DND-41 (cell line): Measurements from ENCODE around the gene MFSD2A.

Source experiments
- ATAC-seq: fragments of 200-7000 bp; cut with Tn5 transposase; 3 replicates; pipeline ENCODE4 v1.9.1; 2021; ENCODE audit warnings: low read depth; ENCODE audit not compliant: insufficient read depth
- DNase-seq: peaks from one replicate; pipeline ENCODE4 v3.0.0-alpha.2; 2020
- H2AFZ ChIP-seq: 2 replicates; pipeline ENCODE4 v1.6.0; 2012; ENCODE audit warnings: low read depth, low read length
- H3K27ac ChIP-seq: 2 replicates; pipeline ENCODE4 v1.5.1; 2012; ENCODE audit warnings: low read length, inconsistent platforms
- H3K27me3 ChIP-seq: fragments of 200-600 bp; sonication (generic); 2 replicates; pipeline ENCODE4 v1.6.0; 2012; ENCODE audit warnings: low read length, mild to moderate bottlenecking, inconsistent platforms; ENCODE audit not compliant: insufficient read depth, poor library complexity
- H3K36me3 ChIP-seq: 2 replicates; pipeline ENCODE4 v1.5.1; 2012; ENCODE audit warnings: low read length, inconsistent platforms; ENCODE audit not compliant: insufficient read depth
- H3K4me1 ChIP-seq: 2 replicates; pipeline ENCODE4 v1.5.1; 2012; ENCODE audit warnings: mild to moderate bottlenecking, low read length; ENCODE audit not compliant: insufficient read depth
- H3K4me2 ChIP-seq: 2 replicates; pipeline ENCODE4 v1.6.0; 2012; ENCODE audit warnings: mild to moderate bottlenecking, moderate library complexity, low read length, inconsistent platforms; ENCODE audit not compliant: insufficient read depth
- H3K4me3 ChIP-seq, 2 experiments: fragments of 200-600 bp in 1 of 2; shearing (Covaris generic) in 1 of 2; 2 replicates each; pipeline ENCODE4 v1.5.1; 2012 to 2016; ENCODE audit warnings: inconsistent platforms in 2 of 2, low read length in 2 of 2, mild to moderate bottlenecking in 2 of 2, low read depth in 1 of 2, moderate library complexity in 1 of 2
- H3K79me2 ChIP-seq: 2 replicates; pipeline ENCODE4 v1.6.0; 2012; ENCODE audit warnings: low read length, inconsistent platforms; ENCODE audit not compliant: insufficient read depth
- H3K9ac ChIP-seq: 2 replicates; pipeline ENCODE4 v1.6.0; 2012; ENCODE audit warnings: low read depth, mild to moderate bottlenecking, inconsistent platforms, low read length, moderate library complexity
- H3K9me3 ChIP-seq: 2 replicates; pipeline ENCODE4 v1.5.1; 2012; ENCODE audit warnings: low read length, moderate library complexity, mild to moderate bottlenecking, inconsistent platforms; ENCODE audit not compliant: insufficient read depth, severe bottlenecking
- H4K20me1 ChIP-seq: 2 replicates; pipeline ENCODE4 v1.6.0; 2012; ENCODE audit warnings: low read length; ENCODE audit not compliant: insufficient read depth
- CTCF ChIP-seq: IDR thresholded peaks from 2 replicates; pipeline ENCODE4 v1.5.1; 2012; ENCODE audit warnings: borderline replicate concordance, low read length, moderate library complexity, mild to moderate bottlenecking; ENCODE audit not compliant: poor library complexity, severe bottlenecking; ENCODE audit errors: extremely low read depth
- EZH2 ChIP-seq: IDR thresholded peaks from 3 replicates; pipeline ENCODE4 v1.6.1; 2012; ENCODE audit warnings: borderline replicate concordance, low read depth, mild to moderate bottlenecking, moderate library complexity, low read length, inconsistent platforms; ENCODE audit not compliant: severe bottlenecking

Gene MFSD2A

DNA sequence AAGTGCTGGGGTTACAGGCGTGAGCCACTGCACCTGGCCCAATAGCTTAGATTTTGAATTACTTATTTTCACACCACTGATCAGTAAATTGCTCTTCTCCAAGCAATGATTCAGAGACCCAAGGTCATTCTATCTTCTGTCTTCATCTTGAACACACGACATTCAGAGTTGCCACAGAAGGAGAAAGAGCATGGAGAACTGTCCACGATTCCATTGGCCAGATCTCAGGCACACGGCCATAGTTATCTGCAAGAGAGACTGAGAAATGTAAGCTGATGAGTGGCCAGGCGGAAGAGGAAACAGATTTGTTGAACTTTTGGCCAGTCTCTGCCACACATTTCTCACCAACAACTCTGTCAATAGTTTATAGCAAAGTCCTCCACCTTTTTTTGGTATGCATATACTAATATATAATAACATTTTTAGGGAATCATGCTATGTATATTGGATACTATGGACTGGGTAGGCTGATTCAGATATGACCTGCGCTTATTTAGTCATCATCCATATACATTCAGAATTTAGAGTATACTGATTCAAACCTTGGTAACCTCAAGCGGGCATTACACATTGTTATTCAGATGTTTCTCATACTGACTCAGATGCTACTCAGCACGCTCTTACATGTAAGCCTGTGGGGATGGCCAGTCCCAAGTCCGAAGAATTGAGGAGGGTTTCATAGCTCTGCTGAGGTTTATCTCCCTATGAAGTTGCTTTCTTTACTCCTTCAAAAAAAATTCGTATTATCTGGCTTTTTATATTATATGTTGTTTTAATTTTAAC, 60.1 kb downstream of the MFSD2A start:
- no peak for TF ChIP-seq CTCF
- TF ChIP-seq EZH2, result no peak
- H3K9me3 ChIP-seq, result no peaks in the 10 kb centered on the region

GRCh38 chr1:40017951-40018575, 63.1 kb downstream of the MFSD2A start:
- no peak for ATAC-seq
- TF ChIP-seq EZH2, result no peak
- TF ChIP-seq CTCF, result peak; percentile 3
- Histone ChIP-seq H3K79me2 (no peaks in the 10 kb centered on the region), H3K36me3 (no peaks in the 10 kb centered on the region), H3K9ac (no peak overlapping the region), H3K27ac (no peak overlapping the region), H3K4me1 (no peaks in the 10 kb centered on the region), H2AFZ (no peak overlapping the region), H3K9me3 (peaks cover 1% of the 10 kb centered on the region), H3K4me3 (no peak overlapping the region), H3K4me2 (no peak overlapping the region), H3K27me3 (no peaks in the 10 kb centered on the region), H4K20me1 (no peaks in the 10 kb centered on the region)
- no peak for DNase-seq

More for the DNA sequence above, 60.1 kb downstream of the MFSD2A start:
- H3K27me3 ChIP-seq, result no peaks in the 10 kb centered on the region
- DNase-seq, result no peak
- H3K79me2 ChIP-seq, result no peaks in the 10 kb centered on the region
- no peak overlapping the region for H3K9ac ChIP-seq
- H2AFZ ChIP-seq, result no peak overlapping the region
- no peak overlapping the region for H3K4me2 ChIP-seq
- no peak overlapping the region for H3K4me3 ChIP-seq
- no peaks in the 10 kb centered on the region for H3K36me3 ChIP-seq
- no peak overlapping the region for H3K27ac ChIP-seq
- no peaks in the 10 kb centered on the region for H3K4me1 ChIP-seq
- H4K20me1 ChIP-seq, result no peaks in the 10 kb centered on the region
- ATAC-seq, result no peak
